HG03354 (cell line): ENCODE measurements around the gene FAM120A.
A peak's percentile ranks its signal among the peaks of the same experiment; 100 is the strongest.
"Not testable (repeated sequence)": the region's sequence is repeated elsewhere in the genome, so short reads cannot be mapped to it uniquely, and the experiment has no call there.

Experiments used
- ATAC-seq: cut with Tn5 transposase; IDR thresholded peaks from one replicate; pipeline ENCODE4 v1.9.1; 2021; ENCODE audit warnings: mild to moderate bottlenecking; ENCODE audit not compliant: unreplicated experiment, poor library complexity, severe bottlenecking

The FAM120A gene

GRCh38 chr9:93450945-93451815, at the start of gene FAM120A:
FAM120A (plus strand) TSS chr9:93451685; CDS start chr9:93451916, 231 bp downstream.
- ATAC-seq, result peak; percentile 64

GRCh38 chr9:93406371-93406770, 45.1 kb upstream of the FAM120A start:
- no peak for ATAC-seq

GRCh38 chr9:93413530-93413929, 38.0 kb upstream of the FAM120A start:
- no peak for ATAC-seq

- no peak for ATAC-seq
Observed at GRCh38 chr9:93415176-93415690, 36.3 kb upstream of the FAM120A start.

- ATAC-seq, result no peak
Observed at GRCh38 chr9:93416530-93417235, 34.8 kb upstream of the FAM120A start.

GRCh38 chr9:93417538-93417937, 33.9 kb upstream of the FAM120A start:
- ATAC-seq, result no peak

GRCh38 chr9:93419023-93419422, 32.5 kb upstream of the FAM120A start:
- no peak for ATAC-seq

GRCh38 chr9:93422977-93423616, 28.4 kb upstream of the FAM120A start:
- no peak for ATAC-seq

- ATAC-seq, result no peak
Observed at GRCh38 chr9:93427655-93428379, 23.7 kb upstream of the FAM120A start.

- ATAC-seq, result no peak
Observed at GRCh38 chr9:93431539-93432105, 19.9 kb upstream of the FAM120A start.

- no peak for ATAC-seq
Observed at GRCh38 chr9:93432964-93433363, 18.5 kb upstream of the FAM120A start.

- ATAC-seq, result no peak
Observed at GRCh38 chr9:93434056-93434455, 17.4 kb upstream of the FAM120A start.

GRCh38 chr9:93435386-93435785, 16.1 kb upstream of the FAM120A start:
- ATAC-seq, result no peak

- ATAC-seq, result no peak
Observed at GRCh38 chr9:93436218-93436617, 15.3 kb upstream of the FAM120A start.

GRCh38 chr9:93436655-93437407, 14.7 kb upstream of the FAM120A start:
- no peak for ATAC-seq

GRCh38 chr9:93437996-93438395, 13.5 kb upstream of the FAM120A start:
- ATAC-seq, result no peak

GRCh38 chr9:93439301-93439700, 12.2 kb upstream of the FAM120A start:
- ATAC-seq, result not testable (repeated sequence)

- ATAC-seq, result no peak
Observed at GRCh38 chr9:93440896-93441580, 10.4 kb upstream of the FAM120A start.
